HG02870 (cell line): ENCODE measurements around the gene CCDC89.
"Not testable (repeated sequence)": the region's sequence is repeated elsewhere in the genome, so short reads cannot be mapped to it uniquely, and the experiment has no call there.

Source experiments
- ATAC-seq: cut with Tn5 transposase; IDR thresholded peaks from one replicate; pipeline ENCODE4 v1.9.1; 2021; ENCODE audit warnings: mild to moderate bottlenecking, moderate library complexity; ENCODE audit not compliant: unreplicated experiment

Gene CCDC89

DNA sequence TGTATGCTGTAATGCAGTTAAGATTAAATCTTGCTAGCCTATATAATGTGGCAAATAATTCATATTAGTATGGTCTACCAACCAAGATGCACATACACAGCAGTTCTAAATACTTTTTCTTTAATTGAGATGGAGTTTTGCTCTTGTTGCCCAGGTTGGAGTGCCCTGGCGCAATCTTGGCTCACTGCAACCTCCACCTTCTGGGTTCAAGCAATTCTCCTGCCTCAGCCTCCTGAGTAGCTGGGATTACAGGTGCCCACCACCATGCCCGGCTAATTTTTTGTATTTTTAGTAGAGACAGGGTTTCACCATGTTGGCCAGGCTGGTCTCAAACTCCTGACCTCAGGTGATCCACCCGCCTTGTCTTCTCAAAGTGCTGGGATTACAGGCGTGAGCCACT, 31.7 kb downstream of the CCDC89 start:
- not testable (repeated sequence) for ATAC-seq

DNA sequence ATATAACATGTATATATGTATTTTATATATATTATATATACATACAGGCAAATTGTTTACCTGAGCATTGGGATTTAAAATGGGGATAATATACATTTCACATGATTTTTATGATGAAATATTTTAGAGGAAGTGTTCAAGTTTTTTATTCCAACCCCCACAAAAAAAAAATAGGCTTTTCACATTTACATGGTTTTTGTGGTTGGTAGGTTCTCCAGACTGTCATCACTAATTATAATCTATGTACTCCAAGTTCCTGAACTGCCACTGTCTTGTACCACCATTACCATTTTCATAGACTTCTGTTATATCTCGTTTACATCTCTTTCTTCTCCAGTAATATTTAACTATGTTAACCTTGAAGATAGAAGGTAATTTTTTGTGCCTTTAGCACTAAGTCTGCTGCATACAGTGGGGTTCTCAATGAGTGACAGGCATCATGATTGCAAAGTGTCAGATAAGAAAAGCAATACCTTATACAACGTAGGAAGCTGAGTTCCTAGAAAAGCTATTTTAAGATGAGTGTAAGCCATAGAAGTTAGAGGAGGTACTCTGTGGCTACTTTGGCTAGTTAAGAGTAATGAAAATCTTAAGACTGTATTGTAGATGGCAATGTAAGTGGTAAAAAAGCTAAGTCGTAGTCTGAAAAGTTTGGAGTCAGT, 33.1 kb downstream of the CCDC89 start:
- ATAC-seq = no peak

DNA sequence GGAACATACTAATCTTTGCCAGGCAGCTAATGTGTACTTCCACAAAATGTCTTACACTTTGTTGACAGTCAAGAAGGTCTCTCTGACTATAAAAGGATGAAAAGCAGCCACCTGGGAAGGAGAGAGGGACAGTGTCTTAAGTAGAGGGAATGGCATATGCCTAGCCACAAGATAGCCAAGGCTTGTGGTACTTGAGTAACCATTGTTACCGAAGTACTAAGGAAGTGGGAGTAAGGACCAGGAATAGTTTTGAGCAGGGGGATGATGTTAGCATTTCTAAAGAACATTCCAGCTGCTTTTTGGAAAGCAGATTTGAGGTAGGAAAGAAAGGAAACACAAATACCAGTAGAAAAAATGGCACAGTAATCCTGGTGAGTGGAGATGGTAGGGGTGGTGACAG, 34.9 kb downstream of the CCDC89 start:
- ATAC-seq = no peak

DNA sequence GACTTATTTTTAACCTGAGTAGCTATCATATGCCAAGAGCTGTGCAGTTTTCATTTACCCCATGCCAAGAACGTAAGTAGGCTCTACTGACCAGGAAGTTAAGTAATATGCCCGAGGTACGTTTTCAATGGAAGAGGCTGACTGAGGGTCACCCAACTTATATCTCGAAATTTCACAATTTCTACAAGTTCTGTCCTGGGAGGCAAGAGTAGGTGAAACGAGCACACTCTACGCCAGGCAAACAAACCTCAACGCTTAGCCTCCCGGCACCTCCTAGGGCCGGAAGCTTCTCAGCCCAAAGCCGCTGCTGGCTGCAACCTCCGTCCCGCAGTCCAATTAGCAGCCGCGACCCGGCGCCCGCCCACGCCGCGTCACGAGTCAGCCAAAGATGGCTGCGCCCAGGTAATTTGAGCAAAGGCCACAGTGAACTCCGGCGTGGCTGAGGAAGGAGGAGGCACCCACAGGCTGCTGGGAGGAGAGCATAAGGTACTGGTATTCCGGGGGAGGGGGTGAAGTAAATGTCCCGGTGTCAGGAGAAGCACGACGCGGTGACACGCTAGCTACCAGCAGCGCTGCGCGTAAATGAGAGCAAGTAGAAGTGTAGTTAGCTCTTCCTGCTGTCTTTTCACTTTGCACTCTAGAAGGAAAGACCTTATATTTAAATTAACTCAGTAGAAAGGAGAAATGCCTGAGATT, 38.2 kb downstream of the CCDC89 start, which contains the start of gene TMEM126A:
Gene TMEM126A, plus strand, starts transcription at position 364 of the 696 bp plus-strand sequence. CDS start 2,289 bp downstream, outside the sequence.
- ATAC-seq = peak; percentile 98

DNA sequence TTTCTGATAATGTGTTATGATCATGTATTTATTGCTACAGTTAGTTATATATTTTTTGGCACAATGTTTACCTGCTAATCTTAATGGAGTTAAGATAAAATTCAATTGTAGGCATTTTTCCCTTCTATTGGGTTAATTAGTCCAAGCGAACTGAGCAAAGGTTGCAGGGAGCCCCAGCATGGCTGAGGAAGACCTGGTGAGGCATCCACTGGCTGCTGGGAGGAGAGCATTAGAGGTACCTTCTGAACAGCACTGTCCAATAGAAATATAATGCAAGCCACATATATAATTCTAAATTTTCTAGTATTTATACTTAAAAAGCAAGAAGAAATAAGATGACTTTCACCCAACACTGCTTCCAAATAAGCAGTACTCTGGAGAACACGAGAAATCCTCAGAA, 38.9 kb downstream of the CCDC89 start:
- ATAC-seq = no peak

DNA sequence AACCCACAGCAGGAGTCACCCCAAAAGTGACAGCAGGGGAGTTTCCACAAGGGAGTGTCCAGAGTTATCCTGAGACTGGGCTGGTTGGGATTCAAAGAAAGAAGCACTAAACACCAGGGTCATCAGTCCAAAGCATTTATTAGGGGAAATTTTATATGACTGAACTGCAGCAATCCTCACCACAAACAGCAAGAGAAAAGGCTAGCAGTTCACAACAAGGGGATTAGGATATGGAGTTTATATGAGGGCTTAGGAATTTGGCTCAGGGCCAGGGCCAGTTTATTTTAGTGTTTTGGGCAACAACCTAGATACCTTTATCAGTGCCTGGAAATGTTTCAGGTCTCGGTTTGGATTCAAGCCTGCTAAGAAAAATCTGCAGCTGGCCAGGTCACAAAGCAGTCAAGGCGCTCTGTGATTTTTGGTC, 42.8 kb downstream of the CCDC89 start:
- no peak for ATAC-seq

DNA sequence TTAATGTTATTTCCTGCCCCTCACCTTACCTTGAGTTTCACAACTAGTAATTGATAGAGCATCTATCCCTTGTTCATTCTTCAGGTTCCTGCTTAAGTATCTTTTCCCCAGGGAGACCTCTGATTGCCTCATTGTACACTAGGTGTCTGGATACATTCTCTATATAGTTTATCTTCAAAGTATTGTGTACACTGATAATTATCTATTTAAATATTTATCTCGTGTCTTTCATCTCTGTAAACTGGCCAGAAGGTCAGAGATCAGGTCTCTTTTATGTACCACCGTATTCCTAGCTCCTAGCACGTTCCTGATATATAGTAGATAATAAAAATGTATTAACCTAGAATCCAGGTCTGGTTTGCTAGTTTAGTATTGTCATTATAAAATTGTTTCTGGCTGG, 51.2 kb downstream of the CCDC89 start:
- ATAC-seq = no peak
